Endodermal cell (in vitro differentiated cells): ENCODE data around the gene LRRC32. TPM values are rescaled to one million over a fixed set of nuclear protein-coding genes. Genes with fewer than 3 reads are reported as not detected.

Source experiments
- DNase-seq: peaks from one replicate; pipeline ENCODE4 v3.0.0-alpha.2; 2017
- H3K27ac ChIP-seq: 2 replicates; pipeline ENCODE4 v1.5.1; 2013; ENCODE audit warnings: mild to moderate bottlenecking, low read depth, low read length, moderate library complexity
- H3K27me3 ChIP-seq: 2 replicates; pipeline ENCODE4 v1.6.1; 2013; ENCODE audit warnings: mild to moderate bottlenecking, low read length, moderate library complexity; ENCODE audit not compliant: insufficient read depth, control insufficient read depth, poor library complexity, severe bottlenecking
- H3K36me3 ChIP-seq: 2 replicates; pipeline ENCODE4 v1.7.0; 2013; ENCODE audit warnings: mild to moderate bottlenecking, low read length, moderate library complexity; ENCODE audit not compliant: control insufficient read depth, insufficient read depth
- H3K4me1 ChIP-seq: one replicate; pipeline ENCODE4 v1.7.0; 2013; ENCODE audit warnings: low read length; ENCODE audit not compliant: control insufficient read depth, insufficient read depth
- H3K4me3 ChIP-seq: 2 replicates; pipeline ENCODE4 v1.5.1; 2013; ENCODE audit warnings: mild to moderate bottlenecking, low read length, moderate library complexity
- H3K9ac ChIP-seq: 2 replicates; pipeline ENCODE4 v1.6.1; 2013; ENCODE audit warnings: mild to moderate bottlenecking, low read length, moderate library complexity; ENCODE audit not compliant: poor library complexity, severe bottlenecking; ENCODE audit errors: extremely low read depth
- H3K9me3 ChIP-seq: 2 replicates; pipeline ENCODE4 v1.6.1; 2013; ENCODE audit warnings: mild to moderate bottlenecking, low read length, moderate library complexity; ENCODE audit not compliant: control insufficient read depth
- H3K27ac Mint-ChIP-seq: 2 replicates; pipeline ENCODE4 v1.8.0; 2020; ENCODE audit warnings: mixed read lengths
- H3K27me3 Mint-ChIP-seq: 2 replicates; pipeline ENCODE4 v1.8.0; 2021; ENCODE audit warnings: mild to moderate bottlenecking, mixed read lengths; ENCODE audit not compliant: insufficient read depth
- H3K36me3 Mint-ChIP-seq: 2 replicates; pipeline ENCODE4 v1.8.0; 2020; ENCODE audit warnings: low read depth, mixed read lengths
- H3K4me1 Mint-ChIP-seq: 2 replicates; pipeline ENCODE4 v1.8.0; 2020; ENCODE audit warnings: mixed read lengths
- H3K4me3 Mint-ChIP-seq: 2 replicates; pipeline ENCODE4 v1.8.0; 2020; ENCODE audit warnings: mild to moderate bottlenecking, moderate library complexity, mixed read lengths
- H3K9me3 Mint-ChIP-seq: 2 replicates; pipeline ENCODE4 v1.8.0; 2020; ENCODE audit warnings: mild to moderate bottlenecking, mixed read lengths
- WGBS, 2 experiments: methylation state at CpG; one replicate each; pipeline versions ENCODE4 v1.1.5 to v1.1.7; 2013; ENCODE audit warnings: missing lambda C conversion rate in 2 of 2, mixed read lengths in 1 of 2; ENCODE audit not compliant: insufficient coverage in 1 of 2, insufficient read length in 1 of 2; 5-methylcytosine and 5-hydroxymethylcytosine counted together
- total RNA-seq, 2 donors: library from RNA; stranded (reverse); fragmentation: NEBNext Ultra II Directional in 1 of 2; extraction: Animal tissue kit (Norgen Biotek cat#: 25700) in 1 of 2; gene quantifications; 2 replicates in 1 of 2; 3 replicates in 1 of 2; pipeline ENCODE4 v1.2.1, GENCODE V29; 2021
- TF ChIP-seq, protein P1 (sequence below): fragments of 200-600 bp; sonication (generic); conservative IDR thresholded peaks from 2 replicates; pipeline ENCODE4 v1.5.0; 2021; ENCODE audit warnings: antibody characterized with exemption, mild to moderate bottlenecking

Gene LRRC32
- total RNA-seq, 2 donors from 2014 or later: 1.3 to 1.6 TPM

DNA sequence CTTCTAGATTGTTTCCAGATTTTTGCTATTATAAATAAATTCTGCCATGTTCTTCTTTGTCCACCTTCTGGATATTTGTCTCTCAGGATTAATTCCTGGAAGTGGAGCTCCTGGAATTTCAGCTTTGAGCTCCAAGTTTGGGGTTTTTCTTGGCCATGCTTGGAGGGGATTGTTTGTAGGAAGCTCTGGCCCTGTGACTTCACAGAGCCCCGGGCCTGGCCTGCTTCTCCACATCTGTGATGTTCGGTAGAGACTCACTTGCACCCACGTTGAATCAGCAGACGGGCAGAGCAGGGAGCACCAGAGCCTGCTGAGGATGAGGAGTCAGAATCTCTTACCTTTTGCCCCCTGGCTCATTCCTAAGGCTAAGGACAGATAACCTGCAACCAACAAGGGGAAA lies 35.7 kb downstream of the LRRC32 start:
- H3K4me3 ChIP-seq: no peak overlapping the region
- H3K27ac Mint-ChIP-seq: no peak overlapping the region
- WGBS, 2 experiments: 85 to 96% methylated on average over 4 of the region's 4 CpGs

DNA sequence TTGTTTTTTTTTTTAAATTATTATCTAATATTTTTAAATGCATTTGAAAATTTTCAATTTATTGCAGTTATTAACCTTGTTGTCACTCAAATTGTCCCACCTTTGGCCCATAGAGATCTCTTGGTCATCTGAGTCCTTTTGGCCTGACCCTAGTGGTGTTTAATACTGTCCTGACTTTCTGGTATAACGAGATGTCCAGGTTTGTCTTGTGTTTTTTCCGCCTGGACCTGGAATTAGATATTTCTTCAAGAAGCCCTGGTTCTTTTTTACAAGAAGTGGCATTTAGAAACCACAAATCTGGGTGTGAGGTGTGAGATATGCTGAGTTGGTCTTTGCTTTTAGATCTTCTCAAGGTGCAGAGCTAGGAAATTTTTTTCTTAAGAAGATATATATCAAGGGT lies 38.1 kb downstream of the LRRC32 start:
- no peak for DNase-seq
- Mint-ChIP-seq H3K27me3 (peaks cover 3% of the 10 kb centered on the region), H3K36me3 (no peaks in the 10 kb centered on the region), H3K9me3 (peaks cover 16% of the 10 kb centered on the region), H3K4me1 (peaks cover 3% of the 10 kb centered on the region), H3K4me3 (no peak overlapping the region), H3K27ac (no peak overlapping the region)
- no peaks in the 10 kb centered on the region for H3K9me3 ChIP-seq
- no peak overlapping the region for H3K27ac ChIP-seq
- no peak overlapping the region for H3K4me3 ChIP-seq
- H3K9ac ChIP-seq: no peak overlapping the region
- WGBS, 2 experiments: 81 to 100% methylated on average over 2 of the region's 2 CpGs
- TF ChIP-seq, protein P1, sequence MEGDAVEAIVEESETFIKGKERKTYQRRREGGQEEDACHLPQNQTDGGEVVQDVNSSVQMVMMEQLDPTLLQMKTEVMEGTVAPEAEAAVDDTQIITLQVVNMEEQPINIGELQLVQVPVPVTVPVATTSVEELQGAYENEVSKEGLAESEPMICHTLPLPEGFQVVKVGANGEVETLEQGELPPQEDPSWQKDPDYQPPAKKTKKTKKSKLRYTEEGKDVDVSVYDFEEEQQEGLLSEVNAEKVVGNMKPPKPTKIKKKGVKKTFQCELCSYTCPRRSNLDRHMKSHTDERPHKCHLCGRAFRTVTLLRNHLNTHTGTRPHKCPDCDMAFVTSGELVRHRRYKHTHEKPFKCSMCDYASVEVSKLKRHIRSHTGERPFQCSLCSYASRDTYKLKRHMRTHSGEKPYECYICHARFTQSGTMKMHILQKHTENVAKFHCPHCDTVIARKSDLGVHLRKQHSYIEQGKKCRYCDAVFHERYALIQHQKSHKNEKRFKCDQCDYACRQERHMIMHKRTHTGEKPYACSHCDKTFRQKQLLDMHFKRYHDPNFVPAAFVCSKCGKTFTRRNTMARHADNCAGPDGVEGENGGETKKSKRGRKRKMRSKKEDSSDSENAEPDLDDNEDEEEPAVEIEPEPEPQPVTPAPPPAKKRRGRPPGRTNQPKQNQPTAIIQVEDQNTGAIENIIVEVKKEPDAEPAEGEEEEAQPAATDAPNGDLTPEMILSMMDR: no peak
- no peaks in the 10 kb centered on the region for H3K36me3 ChIP-seq
- no peaks in the 10 kb centered on the region for H3K4me1 ChIP-seq
- H3K27me3 ChIP-seq: no peaks in the 10 kb centered on the region

More for the DNA sequence above, 35.7 kb downstream of the LRRC32 start:
- Mint-ChIP-seq H3K4me1 (peaks cover 16% of the 10 kb centered on the region), H3K9me3 (peaks cover 16% of the 10 kb centered on the region), H3K36me3 (no peaks in the 10 kb centered on the region), H3K27me3 (peaks cover 3% of the 10 kb centered on the region), H3K4me3 (no peak overlapping the region)
- H3K9me3 ChIP-seq: no peaks in the 10 kb centered on the region
- TF ChIP-seq, protein P1: no peak
- no peaks in the 10 kb centered on the region for H3K36me3 ChIP-seq
- no peaks in the 10 kb centered on the region for H3K27me3 ChIP-seq
- no peaks in the 10 kb centered on the region for H3K4me1 ChIP-seq
- no peak overlapping the region for H3K27ac ChIP-seq
- no peak for DNase-seq
- no peak overlapping the region for H3K9ac ChIP-seq

DNA sequence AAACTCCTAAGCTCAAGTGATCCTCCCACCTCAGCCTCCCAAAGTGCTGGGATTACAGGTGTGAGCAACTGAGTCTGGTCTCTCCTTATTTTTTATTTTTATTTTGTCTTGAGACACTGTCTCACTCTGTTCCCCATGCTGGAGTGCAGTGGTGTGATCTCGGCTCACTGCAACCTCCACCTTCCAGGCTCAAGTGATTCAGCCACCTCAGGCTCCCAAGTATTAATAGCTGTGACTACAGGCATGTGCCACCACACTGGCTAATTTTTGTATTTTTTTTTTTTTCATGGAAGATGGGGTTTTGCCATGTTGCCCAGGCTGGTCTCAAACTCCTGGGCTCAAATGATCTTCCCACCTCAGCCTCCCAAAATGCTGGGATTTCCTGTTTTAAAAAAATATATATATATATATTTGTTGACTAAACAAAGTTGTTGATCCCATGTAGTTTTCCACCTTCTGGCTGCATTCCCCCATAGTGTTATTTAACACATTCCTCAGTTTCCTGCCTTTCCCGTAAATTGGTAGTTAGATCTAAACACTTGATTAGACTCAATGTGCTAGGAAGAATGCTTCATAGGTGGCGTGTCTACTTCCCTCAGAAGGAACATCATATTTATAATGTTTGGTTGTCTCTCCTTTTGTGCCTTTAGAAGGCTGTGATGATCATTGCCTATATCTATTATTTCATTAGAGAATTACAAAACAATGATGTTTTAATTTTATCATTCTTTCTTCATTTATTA lies 38.8 kb downstream of the LRRC32 start:
- no peak overlapping the region for H3K9ac ChIP-seq
- Mint-ChIP-seq H3K4me3 (no peak overlapping the region), H3K27ac (no peak overlapping the region), H3K9me3 (peaks cover 16% of the 10 kb centered on the region), H3K4me1 (peaks cover 3% of the 10 kb centered on the region), H3K36me3 (no peaks in the 10 kb centered on the region), H3K27me3 (peaks cover 3% of the 10 kb centered on the region)
- 84 to 97% methylated on average over 2 to 3 of the region's 3 CpGs for WGBS, 2 experiments
- H3K27me3 ChIP-seq: no peaks in the 10 kb centered on the region
- TF ChIP-seq, protein P1: no peak
- no peak for DNase-seq
- H3K4me1 ChIP-seq: no peaks in the 10 kb centered on the region
- H3K27ac ChIP-seq: no peak overlapping the region
- no peak overlapping the region for H3K4me3 ChIP-seq
- no peaks in the 10 kb centered on the region for H3K36me3 ChIP-seq
- H3K9me3 ChIP-seq: no peaks in the 10 kb centered on the region
